Glomerular visceral epithelial cell (primary cell): ENCODE measurements around the gene ANTXR2.
"Not testable (repeated sequence)": the region's sequence is repeated elsewhere in the genome, so short reads cannot be mapped to it uniquely, and the experiment has no call there.

ENCODE experiments used
- DNase-seq: peaks from one replicate; pipeline ENCODE4 v3.0.0-alpha.2; 2016; ENCODE audit errors: extremely low spot score

The ANTXR2 gene

DNA sequence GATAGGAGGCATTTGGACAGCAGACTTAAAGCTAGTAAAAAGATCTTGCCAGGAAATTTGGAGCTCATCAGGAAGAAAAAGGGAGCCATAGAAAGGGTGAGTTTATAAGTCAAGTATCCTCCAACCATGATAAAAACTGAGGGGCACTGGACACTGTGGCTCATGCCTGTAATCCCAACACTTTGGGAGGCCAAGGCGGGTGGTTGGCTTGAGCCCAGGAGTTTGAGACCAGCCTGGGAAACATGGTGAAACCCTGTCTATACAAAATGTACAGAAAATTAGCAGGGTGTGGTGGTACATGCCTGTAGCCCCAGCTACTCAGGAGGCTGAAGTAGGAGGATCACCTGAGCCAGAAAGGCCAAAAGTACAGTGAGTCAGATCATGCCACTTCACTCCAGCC, 48.7 kb downstream of the ANTXR2 start:
- DNase-seq, result no peak

DNA sequence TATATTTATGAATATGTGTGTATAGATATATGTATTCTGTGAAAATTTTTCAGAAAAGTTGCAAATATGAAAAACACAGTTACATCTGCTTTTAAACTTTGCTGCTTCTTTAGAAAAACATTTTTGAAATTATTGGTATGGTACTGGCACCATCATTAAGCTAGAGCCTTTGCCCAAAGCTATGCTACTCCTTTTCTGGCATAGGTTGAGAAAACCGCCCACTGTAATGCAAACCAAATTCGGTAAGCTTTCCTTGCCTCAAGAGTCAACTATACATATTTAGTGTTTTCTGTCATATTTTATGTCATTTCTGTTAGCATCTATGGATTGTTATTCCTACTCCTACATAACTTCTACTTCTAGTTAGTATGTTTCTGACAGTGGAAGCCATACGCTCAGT, 50.7 kb downstream of the ANTXR2 start:
- no peak for DNase-seq

DNA sequence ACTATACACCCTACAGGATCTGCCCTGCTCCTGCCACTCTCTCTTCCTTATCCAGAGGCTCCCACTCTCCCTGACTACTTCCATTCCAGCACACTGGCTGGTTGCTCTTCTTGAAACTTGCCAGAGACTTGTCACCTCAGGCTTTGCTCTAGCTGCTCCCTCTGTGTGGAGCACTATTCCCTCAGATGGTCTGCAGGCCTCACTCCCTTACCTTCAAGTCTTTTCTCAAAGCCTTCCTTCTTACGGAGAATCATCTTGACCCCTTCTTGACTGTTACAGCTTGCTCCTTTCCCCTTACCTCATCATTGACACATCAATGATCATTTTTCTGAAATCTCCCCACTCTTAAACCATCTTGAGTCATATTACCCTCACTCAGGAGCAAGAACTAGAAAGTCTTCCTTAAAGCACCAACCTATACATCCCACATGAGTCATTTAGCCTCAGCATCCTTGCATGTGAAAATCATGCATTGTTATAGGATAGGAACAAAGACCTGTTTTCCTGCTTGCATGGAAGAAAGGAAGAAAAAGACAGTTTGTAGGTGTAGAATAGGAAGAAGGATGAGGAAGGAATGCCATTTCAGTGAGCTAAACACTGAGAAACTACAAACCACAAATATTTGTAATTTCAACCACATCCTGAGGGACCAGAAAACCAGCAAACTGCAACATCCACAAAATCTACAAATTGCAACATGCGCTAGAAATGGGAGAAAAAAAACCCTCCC, 55.7 kb downstream of the ANTXR2 start:
- DNase-seq, result peak; percentile 81

DNA sequence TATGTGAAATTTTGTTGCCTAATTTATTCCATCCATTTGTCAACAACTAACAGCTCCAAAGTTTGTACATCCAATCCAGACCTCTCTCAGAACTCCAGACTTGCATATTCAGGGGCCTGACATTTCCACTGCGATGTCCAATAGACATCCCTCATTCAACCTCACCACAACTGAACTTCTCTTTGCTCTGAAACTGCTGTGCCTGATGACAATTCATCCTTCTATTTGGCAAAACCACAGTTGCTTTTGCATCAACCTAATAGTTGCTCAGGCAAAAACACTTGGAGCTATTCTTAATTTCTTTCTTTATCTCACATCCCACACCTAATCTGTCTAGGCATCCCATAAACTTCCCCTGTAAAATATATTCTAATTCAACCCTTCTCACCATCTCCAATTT, 56.5 kb downstream of the ANTXR2 start:
- DNase-seq, result peak; percentile 11

DNA sequence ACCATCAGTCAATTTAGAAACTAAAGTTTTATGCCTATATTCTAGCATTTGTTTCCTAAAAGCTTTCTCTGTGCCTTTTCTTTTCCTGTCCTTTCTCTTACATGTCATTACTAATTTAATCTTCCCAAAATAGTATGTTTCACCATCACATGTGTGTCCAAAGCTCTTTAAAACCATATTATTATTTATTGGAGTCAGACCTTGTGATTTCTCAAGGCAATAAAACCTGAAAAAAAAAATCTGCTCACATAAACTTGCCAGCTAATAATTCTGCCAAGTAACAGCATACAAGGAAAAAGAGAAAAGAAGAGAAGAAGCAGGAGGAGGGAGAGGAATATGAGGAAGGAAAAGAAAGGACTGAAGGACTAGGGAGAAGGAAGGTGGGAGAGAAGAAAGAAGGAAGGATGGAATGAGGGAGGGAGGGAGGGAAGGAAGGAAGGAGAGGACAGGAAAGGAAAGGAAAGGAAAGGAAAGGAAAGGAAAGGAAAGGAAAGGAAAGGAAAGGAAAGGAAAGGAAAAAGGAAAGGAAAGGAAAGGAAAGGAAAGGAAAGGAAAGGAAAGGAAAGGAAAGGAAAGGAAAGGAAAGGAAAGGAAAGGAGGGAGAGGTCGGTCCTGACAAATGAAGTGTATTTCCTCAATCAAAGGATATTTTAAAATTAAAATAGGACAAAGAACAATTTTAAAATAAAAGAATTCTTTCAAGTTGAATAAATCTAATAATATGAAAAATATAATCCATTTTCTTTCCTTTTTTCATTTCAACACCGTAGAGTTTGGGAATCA, 57.4 kb downstream of the ANTXR2 start:
- no peak for DNase-seq

DNA sequence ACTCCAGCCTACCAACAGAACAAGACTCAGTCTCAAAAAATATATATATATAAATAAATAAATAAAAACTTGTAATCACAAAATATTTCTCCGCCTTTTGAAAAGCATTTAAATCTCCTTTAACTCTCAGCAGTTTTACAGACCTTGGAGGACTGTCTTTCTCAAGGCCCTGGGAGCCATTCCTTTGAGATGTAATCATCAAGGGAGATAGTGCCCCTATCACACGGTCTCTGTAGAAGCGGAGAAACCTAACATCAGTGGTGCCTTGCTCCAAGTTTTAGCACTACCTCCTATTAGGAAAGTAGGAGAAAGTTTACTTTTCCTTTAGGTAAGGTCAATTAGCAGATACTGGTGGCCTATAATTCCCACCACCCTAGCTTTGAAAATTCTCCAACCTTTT, 58.5 kb downstream of the ANTXR2 start:
- no peak for DNase-seq

DNA sequence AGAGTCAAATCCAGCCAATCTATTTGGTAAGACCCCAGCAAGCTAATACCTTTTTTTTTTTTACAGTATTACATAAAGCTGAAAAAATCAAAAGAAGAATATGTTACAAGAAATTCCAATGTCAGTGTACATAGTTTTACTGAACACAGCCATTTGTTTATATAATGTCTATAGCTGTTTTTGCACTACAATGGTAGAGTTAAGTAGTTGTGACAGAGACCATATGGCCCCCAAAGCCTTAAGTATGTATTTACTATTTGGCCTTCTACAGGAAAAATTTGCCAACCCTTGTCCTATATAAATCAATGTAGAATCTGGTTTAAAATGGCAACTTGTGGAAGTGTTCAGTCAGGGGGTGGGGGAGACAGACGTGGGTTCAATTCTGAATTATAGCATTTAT, 60.7 kb downstream of the ANTXR2 start:
- no peak for DNase-seq

DNA sequence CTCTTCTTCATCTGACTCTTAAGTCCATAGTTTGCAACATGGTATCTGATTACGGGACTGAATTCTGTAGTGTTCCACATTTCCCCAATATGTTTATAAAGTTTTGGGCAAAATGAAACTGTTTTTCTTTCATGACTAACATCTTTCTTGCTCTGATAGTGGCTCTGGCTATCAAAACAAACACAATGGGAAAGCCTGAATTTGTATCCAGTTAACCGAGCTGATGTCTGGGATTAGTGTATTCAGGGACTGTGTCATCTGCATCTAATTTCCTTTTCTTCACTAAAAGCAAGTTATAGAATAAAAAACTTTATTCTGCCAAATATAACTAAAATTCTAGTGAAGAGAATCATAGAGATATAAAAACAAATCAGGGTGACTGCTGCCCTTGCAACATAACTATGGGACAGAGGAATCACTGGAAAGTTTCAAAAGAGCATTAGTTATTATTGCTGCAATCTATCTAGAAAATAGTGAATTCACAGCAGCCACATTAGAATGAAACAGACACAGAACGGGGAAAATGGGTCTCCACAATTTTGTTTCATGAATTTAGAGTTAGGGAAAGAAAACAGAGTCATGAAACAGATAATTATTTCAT, 61.3 kb downstream of the ANTXR2 start:
- no peak for DNase-seq

DNA sequence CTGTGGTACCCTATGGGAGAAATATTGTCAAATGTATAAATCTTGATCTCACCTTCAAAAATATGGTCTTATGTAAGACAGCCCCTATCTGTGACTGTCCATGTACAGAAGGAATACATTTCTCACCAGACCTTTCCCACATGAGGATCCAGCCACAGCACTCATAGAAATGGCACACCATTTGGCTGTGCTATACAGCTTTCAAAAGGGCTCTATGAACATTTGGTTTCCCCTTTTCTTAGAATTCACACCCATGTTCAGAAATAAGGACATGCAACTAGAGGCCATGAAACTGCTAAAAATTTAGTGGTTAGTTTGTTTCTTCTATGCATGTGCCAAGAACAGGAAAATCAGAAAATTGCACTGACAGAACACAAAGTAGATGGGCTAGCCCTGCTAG, 62.7 kb downstream of the ANTXR2 start:
- no peak for DNase-seq

DNA sequence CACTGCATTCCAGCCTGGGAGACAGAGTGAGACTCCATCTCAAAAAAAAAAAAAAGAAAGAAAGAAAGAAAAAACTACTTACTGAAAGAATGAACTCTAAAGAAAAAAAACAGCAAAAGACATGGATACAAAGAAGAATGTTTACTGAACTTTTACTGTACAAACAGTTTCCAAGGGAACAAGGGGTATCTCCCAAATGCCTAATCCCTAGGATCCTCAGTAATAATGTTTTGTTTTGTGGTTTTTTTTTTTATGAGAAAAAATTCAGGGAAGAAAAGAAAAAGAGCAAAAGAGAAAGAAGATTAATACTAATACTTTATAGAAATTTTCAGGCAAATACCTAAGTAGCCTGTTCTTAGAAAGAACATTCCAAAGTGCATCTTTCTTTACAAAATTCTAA, 63.2 kb downstream of the ANTXR2 start:
- no peak for DNase-seq

DNA sequence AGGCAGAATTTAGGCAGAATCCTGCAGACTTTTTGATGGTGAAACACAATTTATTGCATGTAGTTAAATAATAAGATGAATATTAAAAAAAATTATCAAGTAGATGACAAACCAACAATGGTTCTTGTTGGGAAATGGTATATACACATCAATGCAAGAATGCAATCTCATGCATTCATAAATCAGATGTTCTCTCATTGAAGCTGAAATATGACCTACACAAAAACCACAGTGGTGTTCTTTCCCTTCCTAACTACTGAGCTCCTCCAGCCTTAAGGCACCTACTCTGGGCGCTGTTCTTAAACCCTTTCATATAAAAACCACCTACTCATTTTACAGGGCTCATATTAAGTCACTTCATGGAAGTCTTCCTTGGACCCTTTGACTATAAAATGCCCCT, 64.1 kb downstream of the ANTXR2 start:
- DNase-seq, result no peak

DNA sequence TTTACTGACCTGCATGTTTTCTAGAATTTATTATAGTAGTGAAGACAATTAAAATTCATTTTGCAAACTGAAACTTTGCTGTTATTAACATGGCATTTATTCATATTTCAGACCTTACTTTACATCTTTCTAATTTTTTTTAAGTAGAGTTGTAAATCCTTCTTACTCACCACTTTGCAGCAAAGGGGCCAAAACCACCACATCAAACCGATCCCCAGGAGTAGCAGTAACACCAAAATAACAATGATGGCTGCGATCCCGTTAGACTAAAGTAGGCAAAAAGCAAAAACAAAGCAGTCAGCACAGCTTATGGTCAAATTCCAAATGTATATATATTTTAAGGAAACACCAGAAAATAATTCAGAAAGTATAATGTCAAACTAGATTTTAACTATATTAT, 64.7 kb downstream of the ANTXR2 start:
- no peak for DNase-seq

DNA sequence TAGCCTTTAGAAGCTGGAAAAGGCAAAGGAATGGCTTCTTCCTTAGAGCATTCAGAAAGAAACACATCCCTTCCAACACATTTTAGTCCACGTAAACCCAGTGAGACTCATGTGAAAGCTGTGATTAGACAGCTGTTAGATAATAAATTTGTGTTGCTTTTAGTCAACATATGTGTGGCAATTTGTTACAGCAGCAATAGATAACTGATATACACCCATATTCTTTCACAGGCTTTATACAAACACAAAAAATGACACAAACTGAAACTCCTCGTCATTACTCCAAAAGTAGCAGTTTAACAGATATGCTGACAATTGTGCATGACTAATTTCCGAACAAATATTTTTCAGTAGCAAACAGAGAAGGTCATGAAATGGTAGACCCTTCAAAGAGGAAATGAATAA, 65.3 kb downstream of the ANTXR2 start:
- no peak for DNase-seq

DNA sequence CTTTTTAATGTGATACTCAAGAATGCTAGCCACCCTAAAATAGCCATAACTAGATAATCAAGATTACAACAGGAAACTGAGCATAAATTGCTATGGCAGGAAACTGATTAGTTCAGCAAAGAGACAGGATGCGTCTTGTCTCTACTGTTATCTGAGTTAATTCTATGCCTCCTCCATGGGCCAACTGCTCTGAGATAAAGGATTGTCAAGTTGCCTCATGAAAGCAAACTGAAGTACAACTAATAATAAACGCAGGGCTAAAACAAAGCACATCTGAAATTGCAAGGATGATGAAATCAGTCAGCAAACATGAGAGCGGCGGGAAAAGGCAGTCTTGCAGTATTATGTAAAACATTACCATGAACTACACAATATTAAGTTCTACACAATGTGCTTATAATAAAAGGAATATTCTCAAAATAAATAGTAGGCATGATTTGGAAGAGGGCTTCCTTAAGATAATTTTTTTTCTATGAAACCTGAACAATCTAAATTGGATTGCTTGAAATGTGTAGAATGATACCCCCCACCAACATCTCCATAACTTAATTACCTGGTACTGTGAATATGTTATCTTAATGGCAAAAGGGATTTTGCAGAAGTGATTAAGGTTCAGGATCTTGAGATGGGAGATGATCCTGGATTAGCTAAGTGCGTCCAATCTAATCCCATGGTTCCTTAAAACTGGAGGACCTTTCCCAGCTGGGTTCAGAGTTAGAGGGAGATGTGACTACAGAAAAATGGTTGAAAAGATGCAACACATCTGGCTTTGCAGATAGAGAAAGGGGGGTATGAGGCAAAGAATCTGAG, 65.9 kb downstream of the ANTXR2 start:
- DNase-seq, result no peak

DNA sequence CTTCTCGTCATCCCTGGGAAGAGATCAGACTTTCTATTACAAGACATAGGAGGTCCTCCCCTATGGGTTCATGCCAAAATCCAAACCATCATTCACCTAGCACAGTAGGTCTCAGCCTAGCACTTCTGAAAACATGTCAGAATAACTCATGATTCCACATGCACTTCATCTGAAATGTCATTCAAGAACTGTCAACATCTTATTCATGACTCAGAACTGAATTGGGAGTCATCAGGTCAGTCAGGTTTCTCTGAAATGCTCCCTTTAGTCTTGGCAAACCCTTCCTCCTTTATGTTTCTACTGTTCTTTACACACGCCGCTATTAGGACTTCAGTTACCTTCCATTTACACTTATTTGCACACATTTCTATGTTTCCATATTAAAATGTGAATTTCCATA, 67.2 kb downstream of the ANTXR2 start:
- peak; percentile 31 for DNase-seq

DNA sequence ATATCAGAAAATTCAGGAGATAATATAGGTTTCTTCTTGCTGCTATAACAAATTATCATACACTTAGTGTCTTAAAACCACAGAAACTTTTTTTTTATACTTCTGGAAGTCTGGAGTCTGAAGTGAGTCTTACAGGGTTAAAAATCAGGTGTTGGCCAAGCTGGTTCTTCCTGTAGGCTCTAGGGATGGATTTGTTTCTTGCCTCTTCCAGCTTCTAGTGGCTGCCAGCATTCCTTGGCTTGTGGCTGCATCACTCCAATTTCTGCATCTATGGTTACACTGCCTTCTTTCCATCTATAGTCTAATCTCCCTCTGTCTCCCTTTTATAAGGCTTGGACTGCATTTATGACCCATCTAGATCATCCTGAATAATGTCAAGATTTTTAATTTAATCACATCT, 68.7 kb downstream of the ANTXR2 start:
- no peak for DNase-seq

DNA sequence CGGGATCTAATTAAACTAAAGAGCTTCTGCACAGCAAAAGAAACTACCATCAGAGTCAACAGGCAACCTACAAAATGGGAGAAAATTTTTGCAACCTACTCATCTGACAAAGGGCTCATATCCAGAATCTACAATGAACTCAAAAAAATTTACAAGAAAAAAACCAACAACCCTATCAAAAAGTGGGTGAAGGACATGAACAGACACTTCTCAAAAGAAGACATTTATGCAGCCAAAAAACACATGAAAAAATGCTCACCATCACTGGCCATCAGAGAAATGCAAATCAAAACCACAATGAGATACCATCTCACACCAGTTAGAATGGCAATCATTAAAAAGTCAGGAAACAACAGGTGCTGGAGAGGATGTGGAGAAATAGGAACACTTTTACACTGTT, 70.5 kb downstream of the ANTXR2 start:
- DNase-seq, result not testable (repeated sequence)

DNA sequence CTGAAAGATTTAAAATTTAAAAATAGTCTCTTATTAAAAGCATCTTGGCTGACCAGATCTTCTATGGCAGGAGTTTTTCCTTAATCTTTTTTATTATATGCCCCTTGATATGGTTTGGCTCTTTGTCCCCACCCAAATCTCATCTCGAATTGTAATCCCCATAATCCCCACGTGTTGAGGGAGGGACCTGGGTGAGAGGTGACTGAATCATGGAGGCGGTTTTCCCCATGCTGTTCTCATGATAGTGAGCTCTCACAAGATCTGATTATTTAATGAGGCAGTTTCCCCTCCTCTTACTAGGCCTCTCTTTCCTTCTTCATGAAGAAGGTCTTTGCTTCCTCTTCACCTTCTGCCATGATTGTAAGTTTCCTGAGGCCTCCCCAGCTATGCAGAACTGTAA, 74.0 kb downstream of the ANTXR2 start:
- DNase-seq, result not testable (repeated sequence)

DNA sequence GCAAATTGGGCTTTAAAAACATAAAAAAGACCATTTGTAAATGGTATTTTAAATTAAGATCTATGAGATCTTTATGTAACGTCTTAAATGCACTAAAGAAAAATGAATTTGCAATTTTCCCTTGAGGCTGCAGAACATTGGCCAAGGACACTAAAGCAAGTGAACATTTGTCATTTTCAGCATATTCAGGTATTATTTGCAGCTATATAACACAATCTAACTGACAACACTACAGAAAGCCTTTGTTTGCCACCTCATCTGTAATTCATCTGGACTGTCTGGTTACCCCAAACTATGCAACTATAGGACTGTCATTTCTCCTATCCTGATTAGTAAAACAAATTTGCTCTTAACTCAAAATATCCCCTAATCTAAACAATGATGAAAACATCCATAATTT, 74.8 kb downstream of the ANTXR2 start:
- no peak for DNase-seq

DNA sequence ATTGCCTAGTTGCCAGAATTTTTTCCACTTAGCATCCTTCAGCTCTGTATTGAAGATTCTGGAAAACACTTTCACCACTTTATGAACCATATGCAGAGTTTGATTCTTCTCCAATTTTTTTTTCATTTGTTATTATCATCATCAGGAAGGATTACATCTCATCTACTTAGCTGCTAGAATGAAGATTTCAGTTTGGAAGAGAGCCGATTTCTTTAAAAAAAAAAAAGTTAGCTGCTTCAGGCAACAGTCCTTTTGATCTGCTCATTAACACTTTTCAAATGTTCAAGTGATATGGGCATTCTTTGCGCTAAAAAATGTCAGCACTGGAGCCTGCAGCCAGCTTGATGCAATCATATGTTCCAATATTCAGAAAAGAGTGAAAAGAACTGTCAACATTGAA, 76.2 kb downstream of the ANTXR2 start:
- no peak for DNase-seq

DNA sequence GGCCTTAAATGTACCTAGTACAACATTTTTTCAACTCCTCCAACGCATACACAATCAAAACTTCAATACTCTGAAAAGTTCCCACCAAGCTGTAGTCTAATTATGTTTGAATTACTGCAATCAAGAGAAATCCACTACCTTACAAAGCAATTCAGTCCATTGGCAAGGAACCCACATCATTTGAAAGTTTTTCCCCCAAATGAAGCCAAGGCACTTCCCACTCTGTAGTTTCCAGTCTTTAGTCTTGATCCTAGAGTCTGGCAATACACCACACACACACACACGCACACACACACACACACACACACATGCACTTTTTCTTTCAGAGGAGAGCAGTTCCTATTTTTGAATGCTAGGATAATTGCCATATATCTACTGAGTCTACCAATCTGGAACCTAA, 79.6 kb downstream of the ANTXR2 start:
- no peak for DNase-seq

DNA sequence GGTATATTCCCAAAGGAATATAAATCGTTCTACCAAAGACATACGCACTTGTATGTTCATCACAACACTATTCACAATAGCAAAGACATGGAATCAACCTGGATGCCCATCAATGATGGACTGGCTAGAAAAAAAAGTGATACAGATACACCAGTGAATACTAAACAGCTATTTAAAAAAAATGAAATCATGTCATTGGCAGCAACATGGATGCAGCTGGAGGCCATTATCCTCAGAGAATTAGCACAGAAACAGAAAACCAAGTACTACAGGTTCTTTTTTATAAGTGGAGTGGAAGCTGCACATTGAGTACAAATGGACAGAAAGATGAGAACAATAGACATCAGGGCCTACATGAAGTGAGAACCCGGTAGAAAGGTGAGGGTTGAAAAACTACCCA, 81.4 kb downstream of the ANTXR2 start:
- DNase-seq, result no peak
